HG02623 (cell line): ENCODE data around the gene TP53I3.
"Not testable (repeated sequence)": the region's sequence is repeated elsewhere in the genome, so short reads cannot be mapped to it uniquely, and the experiment has no call there.

Experiments used
- ATAC-seq: cut with Tn5 transposase; IDR thresholded peaks from one replicate; pipeline ENCODE4 v1.9.1; 2021; ENCODE audit warnings: moderate library complexity; ENCODE audit not compliant: unreplicated experiment

The TP53I3 gene

GRCh38 chr2:24054366-24055010 lies 30.1 kb downstream of the TP53I3 start:
- no peak for ATAC-seq

- ATAC-seq: no peak
Observed at GRCh38 chr2:24052951-24053350, 31.7 kb downstream of the TP53I3 start.

GRCh38 chr2:24051833-24052232 lies 32.8 kb downstream of the TP53I3 start:
- no peak for ATAC-seq

- ATAC-seq: no peak
Observed at GRCh38 chr2:24050041-24050979, 34.3 kb downstream of the TP53I3 start.

GRCh38 chr2:24049485-24050021 lies 35.1 kb downstream of the TP53I3 start, which contains the start of gene FKBP1B:
Gene FKBP1B (plus strand): TSS chr2:24049741. CDS start chr2:24049850, 109 bp downstream.
- no peak for ATAC-seq

- no peak for ATAC-seq
Observed at GRCh38 chr2:24048769-24049484, 35.7 kb downstream of the TP53I3 start.

- ATAC-seq: no peak
Observed at GRCh38 chr2:24047703-24048033, 37.0 kb downstream of the TP53I3 start.

GRCh38 chr2:24046930-24047702 lies 37.5 kb downstream of the TP53I3 start, which contains the start of gene WDCP:
Gene WDCP (minus strand): TSS chr2:24047391. CDS start chr2:24039494, 7,897 bp downstream.
- peak; percentile 99 for ATAC-seq

- no peak for ATAC-seq
Observed at GRCh38 chr2:24046599-24046929, 38.1 kb downstream of the TP53I3 start.

GRCh38 chr2:24045511-24046508 lies 38.8 kb downstream of the TP53I3 start:
- ATAC-seq: no peak

- ATAC-seq: not testable (repeated sequence)
Observed at GRCh38 chr2:24043133-24043532, 41.5 kb downstream of the TP53I3 start.

- ATAC-seq: no peak
Observed at GRCh38 chr2:24040511-24040910, 44.1 kb downstream of the TP53I3 start.

- no peak for ATAC-seq
Observed at GRCh38 chr2:24038786-24039499, 45.7 kb downstream of the TP53I3 start.
